ENCODE measurements around the gene WWC1. TPM values are rescaled to one million over a fixed set of nuclear protein-coding genes. Genes with fewer than 3 reads are reported as not detected.

WWC1 gene
- total and polyA plus RNA-seq, 10 of the 15 experiments (the other 5 are each of a cell fraction or from before 2014, with no cell fraction given), result 0.50 to 7.8 (median 2.5) TPM

DNA sequence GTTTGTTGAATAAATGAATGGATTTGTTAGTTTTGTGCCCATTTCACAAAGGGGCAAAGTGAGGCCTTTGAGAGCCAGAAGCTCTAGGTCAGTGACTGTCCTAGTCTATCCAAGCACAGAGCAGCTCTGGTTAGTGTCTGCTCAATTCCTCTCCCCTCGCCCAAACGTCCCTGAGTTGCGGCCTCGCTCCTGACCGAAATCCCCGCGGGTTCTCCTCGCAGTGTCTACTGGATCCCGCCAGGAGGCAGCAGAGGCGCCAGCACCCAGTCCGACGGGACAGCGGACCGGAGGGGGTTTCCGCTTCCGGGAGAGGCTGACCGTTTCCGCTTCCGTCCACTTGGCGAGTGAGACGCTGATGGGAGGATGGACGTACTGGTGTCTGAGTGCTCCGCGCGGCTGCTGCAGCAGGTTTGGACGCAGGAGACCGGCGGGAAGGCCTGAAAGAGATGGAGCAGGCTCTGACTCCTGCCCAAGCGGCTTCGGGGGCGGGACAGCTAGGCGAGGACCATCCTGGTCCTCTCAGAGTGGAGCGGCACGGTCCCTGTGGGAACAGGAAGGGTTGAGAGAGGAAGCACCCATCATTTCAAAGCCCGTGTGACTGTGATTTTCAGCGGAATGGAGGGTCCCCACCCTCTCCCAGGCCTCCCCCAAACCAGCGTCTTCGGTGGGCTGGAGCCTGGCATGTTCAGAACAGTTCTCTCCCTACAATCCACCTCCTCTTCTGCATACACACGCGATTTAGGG lies 194.9 kb downstream of the WWC1 start, which contains the start of gene RARS1 (continued):
- TF ChIP-seq JUND (IDR thresholded peaks at IDR 0.05; ENCODE audit: low read depth, low read length) (no peak), NFYA (IDR thresholded peaks at IDR 0.05; ENCODE audit: borderline replicate concordance, low read depth, low read length) (no peak), YY1 (IDR thresholded peaks at IDR 0.05; ENCODE audit: low read depth, low read length) (peak; percentile 70), RELA (IDR thresholded peaks at IDR 0.05; ENCODE audit: borderline replicate concordance, partially characterized antibody) (peak; percentile 8), CHD4 (IDR thresholded peaks at IDR 0.05) (no peak), FOXK2 (IDR thresholded peaks at IDR 0.05) (no peak), IKZF2 (IDR thresholded peaks at IDR 0.05) (peak; percentile 82 to 85), SIN3A (IDR thresholded peaks at IDR 0.05; ENCODE audit: low read depth, low read length) (no peak), IKZF1 (conservative IDR thresholded peaks at IDR 0.05) (peak; percentile 93), CBX3 (IDR thresholded peaks at IDR 0.05; ENCODE audit: borderline replicate concordance, low read depth) (no peak), HCFC1 (IDR thresholded peaks at IDR 0.05; ENCODE audit: low read length) (peak; percentile 77), ZNF274 (IDR thresholded peaks at IDR 0.05; ENCODE audit: insufficient read depth, insufficient read length) (no peak), KAT2A (conservative IDR thresholded peaks at IDR 0.05; ENCODE audit: control insufficient read depth, low read depth, low read length) (no peak), CEBPB (IDR thresholded peaks at IDR 0.05; ENCODE audit: borderline replicate concordance in 1 of 2, low read depth in 2 of 2, low read length in 2 of 2) (no peak)
- TF ChIP-seq, protein P1, sequence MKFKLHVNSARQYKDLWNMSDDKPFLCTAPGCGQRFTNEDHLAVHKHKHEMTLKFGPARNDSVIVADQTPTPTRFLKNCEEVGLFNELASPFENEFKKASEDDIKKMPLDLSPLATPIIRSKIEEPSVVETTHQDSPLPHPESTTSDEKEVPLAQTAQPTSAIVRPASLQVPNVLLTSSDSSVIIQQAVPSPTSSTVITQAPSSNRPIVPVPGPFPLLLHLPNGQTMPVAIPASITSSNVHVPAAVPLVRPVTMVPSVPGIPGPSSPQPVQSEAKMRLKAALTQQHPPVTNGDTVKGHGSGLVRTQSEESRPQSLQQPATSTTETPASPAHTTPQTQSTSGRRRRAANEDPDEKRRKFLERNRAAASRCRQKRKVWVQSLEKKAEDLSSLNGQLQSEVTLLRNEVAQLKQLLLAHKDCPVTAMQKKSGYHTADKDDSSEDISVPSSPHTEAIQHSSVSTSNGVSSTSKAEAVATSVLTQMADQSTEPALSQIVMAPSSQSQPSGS (IDR thresholded peaks at IDR 0.05; ENCODE audit: low read length), result no peak
- TF ChIP-seq, protein P2, sequence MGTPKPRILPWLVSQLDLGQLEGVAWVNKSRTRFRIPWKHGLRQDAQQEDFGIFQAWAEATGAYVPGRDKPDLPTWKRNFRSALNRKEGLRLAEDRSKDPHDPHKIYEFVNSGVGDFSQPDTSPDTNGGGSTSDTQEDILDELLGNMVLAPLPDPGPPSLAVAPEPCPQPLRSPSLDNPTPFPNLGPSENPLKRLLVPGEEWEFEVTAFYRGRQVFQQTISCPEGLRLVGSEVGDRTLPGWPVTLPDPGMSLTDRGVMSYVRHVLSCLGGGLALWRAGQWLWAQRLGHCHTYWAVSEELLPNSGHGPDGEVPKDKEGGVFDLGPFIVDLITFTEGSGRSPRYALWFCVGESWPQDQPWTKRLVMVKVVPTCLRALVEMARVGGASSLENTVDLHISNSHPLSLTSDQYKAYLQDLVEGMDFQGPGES (IDR thresholded peaks at IDR 0.05), result no peak
- TF ChIP-seq, protein P3, sequence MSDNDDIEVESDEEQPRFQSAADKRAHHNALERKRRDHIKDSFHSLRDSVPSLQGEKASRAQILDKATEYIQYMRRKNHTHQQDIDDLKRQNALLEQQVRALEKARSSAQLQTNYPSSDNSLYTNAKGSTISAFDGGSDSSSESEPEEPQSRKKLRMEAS (IDR thresholded peaks at IDR 0.05; ENCODE audit: low read depth, low read length), result no peak
- TF ChIP-seq, protein P4, sequence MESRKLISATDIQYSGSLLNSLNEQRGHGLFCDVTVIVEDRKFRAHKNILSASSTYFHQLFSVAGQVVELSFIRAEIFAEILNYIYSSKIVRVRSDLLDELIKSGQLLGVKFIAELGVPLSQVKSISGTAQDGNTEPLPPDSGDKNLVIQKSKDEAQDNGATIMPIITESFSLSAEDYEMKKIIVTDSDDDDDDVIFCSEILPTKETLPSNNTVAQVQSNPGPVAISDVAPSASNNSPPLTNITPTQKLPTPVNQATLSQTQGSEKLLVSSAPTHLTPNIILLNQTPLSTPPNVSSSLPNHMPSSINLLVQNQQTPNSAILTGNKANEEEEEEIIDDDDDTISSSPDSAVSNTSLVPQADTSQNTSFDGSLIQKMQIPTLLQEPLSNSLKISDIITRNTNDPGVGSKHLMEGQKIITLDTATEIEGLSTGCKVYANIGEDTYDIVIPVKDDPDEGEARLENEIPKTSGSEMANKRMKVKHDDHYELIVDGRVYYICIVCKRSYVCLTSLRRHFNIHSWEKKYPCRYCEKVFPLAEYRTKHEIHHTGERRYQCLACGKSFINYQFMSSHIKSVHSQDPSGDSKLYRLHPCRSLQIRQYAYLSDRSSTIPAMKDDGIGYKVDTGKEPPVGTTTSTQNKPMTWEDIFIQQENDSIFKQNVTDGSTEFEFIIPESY (IDR thresholded peaks at IDR 0.05), result no peak
- TF ChIP-seq, protein P5, sequence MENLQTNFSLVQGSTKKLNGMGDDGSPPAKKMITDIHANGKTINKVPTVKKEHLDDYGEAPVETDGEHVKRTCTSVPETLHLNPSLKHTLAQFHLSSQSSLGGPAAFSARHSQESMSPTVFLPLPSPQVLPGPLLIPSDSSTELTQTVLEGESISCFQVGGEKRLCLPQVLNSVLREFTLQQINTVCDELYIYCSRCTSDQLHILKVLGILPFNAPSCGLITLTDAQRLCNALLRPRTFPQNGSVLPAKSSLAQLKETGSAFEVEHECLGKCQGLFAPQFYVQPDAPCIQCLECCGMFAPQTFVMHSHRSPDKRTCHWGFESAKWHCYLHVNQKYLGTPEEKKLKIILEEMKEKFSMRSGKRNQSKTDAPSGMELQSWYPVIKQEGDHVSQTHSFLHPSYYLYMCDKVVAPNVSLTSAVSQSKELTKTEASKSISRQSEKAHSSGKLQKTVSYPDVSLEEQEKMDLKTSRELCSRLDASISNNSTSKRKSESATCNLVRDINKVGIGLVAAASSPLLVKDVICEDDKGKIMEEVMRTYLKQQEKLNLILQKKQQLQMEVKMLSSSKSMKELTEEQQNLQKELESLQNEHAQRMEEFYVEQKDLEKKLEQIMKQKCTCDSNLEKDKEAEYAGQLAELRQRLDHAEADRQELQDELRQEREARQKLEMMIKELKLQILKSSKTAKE (IDR thresholded peaks at IDR 0.05; ENCODE audit: low read depth, poor library complexity, severe bottlenecking), result no peak
- TF ChIP-seq, protein P6, sequence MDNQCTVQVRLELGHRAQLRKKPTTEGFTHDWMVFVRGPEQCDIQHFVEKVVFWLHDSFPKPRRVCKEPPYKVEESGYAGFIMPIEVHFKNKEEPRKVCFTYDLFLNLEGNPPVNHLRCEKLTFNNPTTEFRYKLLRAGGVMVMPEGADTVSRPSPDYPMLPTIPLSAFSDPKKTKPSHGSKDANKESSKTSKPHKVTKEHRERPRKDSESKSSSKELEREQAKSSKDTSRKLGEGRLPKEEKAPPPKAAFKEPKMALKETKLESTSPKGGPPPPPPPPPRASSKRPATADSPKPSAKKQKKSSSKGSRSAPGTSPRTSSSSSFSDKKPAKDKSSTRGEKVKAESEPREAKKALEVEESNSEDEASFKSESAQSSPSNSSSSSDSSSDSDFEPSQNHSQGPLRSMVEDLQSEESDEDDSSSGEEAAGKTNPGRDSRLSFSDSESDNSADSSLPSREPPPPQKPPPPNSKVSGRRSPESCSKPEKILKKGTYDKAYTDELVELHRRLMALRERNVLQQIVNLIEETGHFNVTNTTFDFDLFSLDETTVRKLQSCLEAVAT (IDR thresholded peaks at IDR 0.05), result no peak
